ENCODE data around the gene TRIM44.
"Not testable (repeated sequence)": the region's sequence is repeated elsewhere in the genome, so short reads cannot be mapped to it uniquely, and the experiment has no call there.

TRIM44 gene

GRCh38 chr11:35750981-35751663 lies 88.5 kb downstream of the TRIM44 start:
- no peak overlapping the region for H4K91ac ChIP-seq (ENCODE audit: low read depth, low read length, poor library complexity)
- no peak overlapping the region for H2BK120ac ChIP-seq (ENCODE audit: low read depth, low read length)
- H3K23ac ChIP-seq (ENCODE audit: low read depth, low read length, poor library complexity), result no peak overlapping the region
- H3K4me3 ChIP-seq (ENCODE audit: low read length in 2 of 2), result no peak overlapping the region
- WGBS, 2 donors (ENCODE audit: extremely low coverage in 2 of 2, insufficient read length in 2 of 2, insufficient replicate concordance in 1 of 2), result no CpG with 5 or more reads among the region's 4 CpGs
- DNase-seq (ENCODE audit: low spot score), result no peak
- no peak overlapping the region for H2BK12ac ChIP-seq (ENCODE audit: low read length)
- no peak overlapping the region for H3K14ac ChIP-seq (ENCODE audit: low read length)
- no peak overlapping the region for H2AK5ac ChIP-seq (ENCODE audit: low read depth, low read length)
- H3K9ac ChIP-seq (ENCODE audit: low read depth, low read length, poor library complexity), result no peak overlapping the region
- peaks cover 0 to 11% of the 10 kb centered on the region in 2 donors for H3K36me3 ChIP-seq (replicated peaks in 1 of 2; ENCODE audit: control insufficient read depth in 2 of 2, insufficient read depth in 2 of 2, low read length in 2 of 2)
- H3K27ac ChIP-seq (replicated peaks; ENCODE audit: low read length), result no peak overlapping the region
- no peak overlapping the region for H3K4me2 ChIP-seq (ENCODE audit: insufficient read depth, low read length, poor library complexity, severe bottlenecking)
- no peak overlapping the region for H2BK5ac ChIP-seq (ENCODE audit: low read length)
- peaks cover 2 to 5% of the 10 kb centered on the region in 2 donors for H3K4me1 ChIP-seq (ENCODE audit: control insufficient read depth in 2 of 2, insufficient read depth in 1 of 2, low read depth in 1 of 2, low read length in 2 of 2)
- no peaks in the 10 kb centered on the region for H3K79me1 ChIP-seq (ENCODE audit: low read depth, low read length)
- no peaks in the 10 kb centered on the region for H3K9me3 ChIP-seq (replicated peaks in 1 of 2; ENCODE audit: control insufficient read depth in 2 of 2, insufficient read depth in 1 of 2, low read depth in 1 of 2, low read length in 2 of 2)
- no peak overlapping the region for H2AFZ ChIP-seq (ENCODE audit: low read length)
- no peaks in the 10 kb centered on the region for H3K27me3 ChIP-seq (ENCODE audit: control insufficient read depth in 3 of 3, insufficient read depth in 3 of 3, low read depth in 1 of 3, low read length in 3 of 3)
- no peak overlapping the region for H3K4ac ChIP-seq (ENCODE audit: low read length)
- H2BK15ac ChIP-seq (ENCODE audit: low read length), result no peak overlapping the region
- no peak overlapping the region for H4K8ac ChIP-seq (ENCODE audit: low read depth, low read length)
- H3K18ac ChIP-seq (ENCODE audit: low read length), result no peak overlapping the region

- Histone ChIP-seq H3K9ac (ENCODE audit: low read depth, low read length, poor library complexity) (no peak overlapping the region), H3K79me1 (ENCODE audit: low read depth, low read length) (no peaks in the 10 kb centered on the region), H2BK5ac (ENCODE audit: low read length) (no peak overlapping the region), H2BK12ac (ENCODE audit: low read length) (no peak overlapping the region), H3K4ac (ENCODE audit: low read length) (no peak overlapping the region), H3K4me1 (ENCODE audit: control insufficient read depth in 2 of 2, insufficient read depth in 1 of 2, low read depth in 1 of 2, low read length in 2 of 2) (peaks cover 2 to 5% of the 10 kb centered on the region in 2 donors), H3K4me3 (ENCODE audit: low read length in 2 of 2) (no peak overlapping the region), H3K9me3 (replicated peaks in 1 of 2; ENCODE audit: control insufficient read depth in 2 of 2, insufficient read depth in 1 of 2, low read depth in 1 of 2, low read length in 2 of 2) (no peaks in the 10 kb centered on the region), H2AK5ac (ENCODE audit: low read depth, low read length) (no peak overlapping the region), H3K27ac (replicated peaks; ENCODE audit: low read length) (no peak overlapping the region), H2BK120ac (ENCODE audit: low read depth, low read length) (no peak overlapping the region), H4K91ac (ENCODE audit: low read depth, low read length, poor library complexity) (no peak overlapping the region), H3K27me3 (ENCODE audit: control insufficient read depth in 3 of 3, insufficient read depth in 3 of 3, low read depth in 1 of 3, low read length in 3 of 3) (no peaks in the 10 kb centered on the region), H3K18ac (ENCODE audit: low read length) (no peak overlapping the region), H2AFZ (ENCODE audit: low read length) (no peak overlapping the region), H3K14ac (ENCODE audit: low read length) (no peak overlapping the region), H3K4me2 (ENCODE audit: insufficient read depth, low read length, poor library complexity, severe bottlenecking) (no peak overlapping the region), H4K8ac (ENCODE audit: low read depth, low read length) (no peak overlapping the region), H3K36me3 (replicated peaks in 1 of 2; ENCODE audit: control insufficient read depth in 2 of 2, insufficient read depth in 2 of 2, low read length in 2 of 2) (peaks cover 0 to 10% of the 10 kb centered on the region in 2 donors), H2BK15ac (ENCODE audit: low read length) (no peak overlapping the region), H3K23ac (ENCODE audit: low read depth, low read length, poor library complexity) (no peak overlapping the region)
- no peak for DNase-seq (ENCODE audit: low spot score)
- no CpG with 5 or more reads among the region's 1 CpG for WGBS, 2 donors (ENCODE audit: extremely low coverage in 2 of 2, insufficient read length in 2 of 2, insufficient replicate concordance in 1 of 2)
Observed at GRCh38 chr11:35751664-35752061, 89.1 kb downstream of the TRIM44 start.

GRCh38 chr11:35752115-35752514 lies 89.5 kb downstream of the TRIM44 start:
- H3K36me3 ChIP-seq (replicated peaks in 1 of 2; ENCODE audit: control insufficient read depth in 2 of 2, insufficient read depth in 2 of 2, low read length in 2 of 2), result peaks cover 0 to 7% of the 10 kb centered on the region in 2 donors
- no peak overlapping the region for H2BK5ac ChIP-seq (ENCODE audit: low read length)
- H3K4me3 ChIP-seq (ENCODE audit: low read length in 2 of 2), result no peak overlapping the region
- H3K79me1 ChIP-seq (ENCODE audit: low read depth, low read length), result no peaks in the 10 kb centered on the region
- DNase-seq (ENCODE audit: low spot score), result no peak
- WGBS, 2 donors (ENCODE audit: extremely low coverage in 2 of 2, insufficient read length in 2 of 2, insufficient replicate concordance in 1 of 2), result no CpG with 5 or more reads among the region's 3 CpGs
- no peak overlapping the region for H4K91ac ChIP-seq (ENCODE audit: low read depth, low read length, poor library complexity)
- no peak overlapping the region for H2AK5ac ChIP-seq (ENCODE audit: low read depth, low read length)
- no peak overlapping the region for H2BK12ac ChIP-seq (ENCODE audit: low read length)
- H4K8ac ChIP-seq (ENCODE audit: low read depth, low read length), result no peak overlapping the region
- no peak overlapping the region for H3K18ac ChIP-seq (ENCODE audit: low read length)
- H3K27ac ChIP-seq (replicated peaks; ENCODE audit: low read length), result no peak overlapping the region
- H3K23ac ChIP-seq (ENCODE audit: low read depth, low read length, poor library complexity), result no peak overlapping the region
- H3K14ac ChIP-seq (ENCODE audit: low read length), result no peak overlapping the region
- H2BK120ac ChIP-seq (ENCODE audit: low read depth, low read length), result no peak overlapping the region
- no peaks in the 10 kb centered on the region for H3K27me3 ChIP-seq (ENCODE audit: control insufficient read depth in 3 of 3, insufficient read depth in 3 of 3, low read depth in 1 of 3, low read length in 3 of 3)
- H3K4me1 ChIP-seq (ENCODE audit: control insufficient read depth in 2 of 2, insufficient read depth in 1 of 2, low read depth in 1 of 2, low read length in 2 of 2), result peaks cover 2 to 5% of the 10 kb centered on the region in 2 donors
- H2AFZ ChIP-seq (ENCODE audit: low read length), result no peak overlapping the region
- no peak overlapping the region for H3K4ac ChIP-seq (ENCODE audit: low read length)
- H3K4me2 ChIP-seq (ENCODE audit: insufficient read depth, low read length, poor library complexity, severe bottlenecking), result no peak overlapping the region
- H3K9me3 ChIP-seq (replicated peaks in 1 of 2; ENCODE audit: control insufficient read depth in 2 of 2, insufficient read depth in 1 of 2, low read depth in 1 of 2, low read length in 2 of 2), result no peaks in the 10 kb centered on the region
- no peak overlapping the region for H3K9ac ChIP-seq (ENCODE audit: low read depth, low read length, poor library complexity)
- H2BK15ac ChIP-seq (ENCODE audit: low read length), result no peak overlapping the region

GRCh38 chr11:35753573-35753972 lies 91.0 kb downstream of the TRIM44 start:
- not testable (repeated sequence) for H3K27ac ChIP-seq (replicated peaks; ENCODE audit: low read length); H3K4me2 ChIP-seq (ENCODE audit: insufficient read depth, low read length, poor library complexity, severe bottlenecking); H3K4ac ChIP-seq (ENCODE audit: low read length); H2BK120ac ChIP-seq (ENCODE audit: low read depth, low read length); H2BK5ac ChIP-seq (ENCODE audit: low read length); DNase-seq (ENCODE audit: low spot score); H3K79me1 ChIP-seq (ENCODE audit: low read depth, low read length); H3K9me3 ChIP-seq (replicated peaks in 1 of 2; ENCODE audit: control insufficient read depth in 2 of 2, insufficient read depth in 1 of 2, low read depth in 1 of 2, low read length in 2 of 2); H3K9ac ChIP-seq (ENCODE audit: low read depth, low read length, poor library complexity); H3K4me3 ChIP-seq (ENCODE audit: low read length in 2 of 2); H3K23ac ChIP-seq (ENCODE audit: low read depth, low read length, poor library complexity); H2BK12ac ChIP-seq (ENCODE audit: low read length); H2AFZ ChIP-seq (ENCODE audit: low read length); H2AK5ac ChIP-seq (ENCODE audit: low read depth, low read length); H3K14ac ChIP-seq (ENCODE audit: low read length); H4K8ac ChIP-seq (ENCODE audit: low read depth, low read length); H2BK15ac ChIP-seq (ENCODE audit: low read length); H3K18ac ChIP-seq (ENCODE audit: low read length); H3K4me1 ChIP-seq (ENCODE audit: control insufficient read depth in 2 of 2, insufficient read depth in 1 of 2, low read depth in 1 of 2, low read length in 2 of 2); H3K27me3 ChIP-seq (ENCODE audit: control insufficient read depth in 3 of 3, insufficient read depth in 3 of 3, low read depth in 1 of 3, low read length in 3 of 3); H4K91ac ChIP-seq (ENCODE audit: low read depth, low read length, poor library complexity); H3K36me3 ChIP-seq (replicated peaks in 1 of 2; ENCODE audit: control insufficient read depth in 2 of 2, insufficient read depth in 2 of 2, low read length in 2 of 2)
- WGBS, 2 donors (ENCODE audit: extremely low coverage in 2 of 2, insufficient read length in 2 of 2, insufficient replicate concordance in 1 of 2), result no CpG with 5 or more reads among the region's 6 CpGs
